GM15510 (cell line): Measurements from ENCODE around the gene FAM3C.

Experiments used
- POLR2A ChIP-seq: IDR thresholded peaks from 3 replicates; pipeline ENCODE4 v1.6.1; 2011; ENCODE audit warnings: borderline replicate concordance; ENCODE audit not compliant: insufficient read length; ENCODE audit errors: extremely low read depth

Gene FAM3C

DNA sequence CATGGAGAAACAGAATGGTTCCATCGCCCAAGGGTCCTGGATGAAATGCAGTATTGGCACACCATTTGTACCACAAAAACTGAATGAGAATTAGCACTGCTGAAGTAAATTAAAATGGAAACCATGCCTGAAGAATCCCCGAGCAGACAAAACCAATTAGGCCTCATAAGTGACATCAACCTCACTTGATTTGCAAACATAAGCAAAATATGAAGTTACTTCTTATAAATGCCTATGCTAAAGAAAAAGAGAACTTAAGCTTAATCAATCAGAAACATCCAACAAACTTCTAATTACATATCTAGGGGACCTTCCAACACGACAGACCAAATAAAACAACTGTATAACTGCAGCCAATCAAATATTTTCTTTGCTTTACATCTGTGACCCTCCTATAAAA, 4.4 kb downstream of the FAM3C start:
- no peak for TF ChIP-seq POLR2A

DNA sequence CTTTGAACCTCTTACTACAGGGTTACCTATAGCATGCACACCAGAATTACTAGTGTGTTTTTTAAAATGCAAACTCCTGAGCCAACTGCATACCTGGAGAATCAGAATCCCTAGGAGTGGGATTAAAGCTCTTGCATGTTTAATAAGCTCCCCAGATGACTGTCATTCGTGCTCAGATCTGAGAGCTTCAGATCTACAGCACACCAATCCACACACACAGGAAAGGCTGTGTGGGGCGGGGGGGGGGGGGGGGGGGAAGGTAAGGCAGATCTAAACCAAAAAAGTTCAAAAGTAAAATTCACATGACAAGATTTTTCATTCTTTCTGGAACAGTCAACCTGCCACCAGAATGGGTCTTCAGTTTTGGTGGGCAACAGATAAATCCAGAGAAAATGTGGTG, 5.5 kb downstream of the FAM3C start:
- TF ChIP-seq POLR2A: no peak

DNA sequence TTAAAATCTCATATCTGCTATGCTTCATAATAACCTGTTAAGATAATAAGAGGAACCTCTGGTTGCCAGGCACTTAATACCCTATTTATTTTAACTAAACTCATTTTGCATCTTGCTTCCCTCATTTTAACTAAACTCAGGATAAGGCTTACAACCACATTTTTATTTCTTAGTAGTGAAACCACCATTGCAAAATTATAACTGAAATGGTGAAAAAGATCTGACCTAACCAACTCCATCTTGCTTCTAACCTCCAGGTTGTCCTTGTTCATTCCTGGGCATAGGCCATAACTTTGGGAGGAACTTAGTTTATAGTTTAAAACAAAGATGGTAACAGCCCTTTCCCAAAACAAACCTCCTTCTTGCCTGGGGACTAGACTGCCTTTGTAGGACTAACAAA, 6.0 kb downstream of the FAM3C start:
- TF ChIP-seq POLR2A: no peak

DNA sequence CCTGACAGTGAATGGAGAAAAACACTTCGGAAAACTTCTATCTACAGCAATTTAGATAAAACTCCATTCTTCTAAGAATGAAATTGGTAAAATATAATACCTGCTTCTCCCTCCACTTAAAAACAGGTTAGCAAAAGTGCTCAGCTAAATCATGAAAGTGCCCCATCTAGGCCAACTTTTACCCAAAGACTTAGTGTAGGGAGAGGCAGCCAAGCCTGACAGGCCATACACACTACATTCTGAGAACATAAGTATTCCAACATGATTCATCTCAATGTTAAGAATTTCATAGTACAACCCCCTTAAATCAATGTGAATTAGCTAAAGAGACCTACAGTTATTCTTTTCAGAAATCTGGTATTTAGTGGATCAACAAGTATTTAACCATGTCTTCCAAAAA, 7.2 kb downstream of the FAM3C start:
- TF ChIP-seq POLR2A: no peak

GRCh38 chr7:121385800-121386179, 10.3 kb downstream of the FAM3C start:
- TF ChIP-seq POLR2A: no peak

GRCh38 chr7:121385056-121385799, 10.9 kb downstream of the FAM3C start:
- TF ChIP-seq POLR2A: no peak

- no peak for TF ChIP-seq POLR2A
Observed at GRCh38 chr7:121384265-121384664, 11.8 kb downstream of the FAM3C start.

DNA sequence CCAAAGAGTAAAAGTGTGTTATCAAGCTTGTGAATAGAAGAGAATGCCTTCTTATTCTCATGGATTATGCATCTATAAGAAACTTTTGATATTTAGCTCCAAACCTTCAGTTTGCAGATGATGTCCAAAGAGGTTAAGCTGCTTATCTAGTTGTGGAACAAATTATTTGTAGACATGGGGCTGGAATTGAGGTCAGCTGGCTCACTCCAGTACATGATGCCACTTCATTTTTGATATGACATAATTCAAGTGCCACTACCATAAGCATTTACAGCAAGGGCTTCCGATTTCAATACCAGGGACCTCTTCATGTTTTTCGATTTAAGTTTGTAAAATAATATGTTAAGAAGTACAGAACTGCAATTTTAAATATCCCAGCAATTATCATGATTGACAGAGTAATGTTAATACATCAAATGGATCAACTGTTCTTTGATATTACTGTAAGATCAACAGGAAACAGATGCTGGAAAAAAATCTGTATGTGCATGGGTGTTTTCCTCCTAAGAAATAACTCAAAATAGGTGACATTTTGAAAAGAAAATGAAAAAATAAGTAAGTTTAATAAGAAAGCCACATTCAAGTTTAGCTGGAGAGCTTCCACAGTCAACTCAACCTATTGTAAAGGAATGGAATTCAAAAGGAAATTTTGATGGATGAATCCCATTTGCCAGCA, 12.7 kb downstream of the FAM3C start:
- TF ChIP-seq POLR2A: no peak

- TF ChIP-seq POLR2A: no peak
Observed at GRCh38 chr7:121382473-121382872, 13.6 kb downstream of the FAM3C start.

- TF ChIP-seq POLR2A: no peak
Observed at GRCh38 chr7:121379930-121380329, 16.2 kb downstream of the FAM3C start.

GRCh38 chr7:121376979-121377378, 19.1 kb downstream of the FAM3C start:
- TF ChIP-seq POLR2A: no peak

- TF ChIP-seq POLR2A: no peak
Observed at GRCh38 chr7:121373177-121373576, 22.9 kb downstream of the FAM3C start.

- TF ChIP-seq POLR2A: no peak
Observed at GRCh38 chr7:121372376-121373010, 23.6 kb downstream of the FAM3C start.

GRCh38 chr7:121371883-121372282, 24.2 kb downstream of the FAM3C start:
- no peak for TF ChIP-seq POLR2A

DNA sequence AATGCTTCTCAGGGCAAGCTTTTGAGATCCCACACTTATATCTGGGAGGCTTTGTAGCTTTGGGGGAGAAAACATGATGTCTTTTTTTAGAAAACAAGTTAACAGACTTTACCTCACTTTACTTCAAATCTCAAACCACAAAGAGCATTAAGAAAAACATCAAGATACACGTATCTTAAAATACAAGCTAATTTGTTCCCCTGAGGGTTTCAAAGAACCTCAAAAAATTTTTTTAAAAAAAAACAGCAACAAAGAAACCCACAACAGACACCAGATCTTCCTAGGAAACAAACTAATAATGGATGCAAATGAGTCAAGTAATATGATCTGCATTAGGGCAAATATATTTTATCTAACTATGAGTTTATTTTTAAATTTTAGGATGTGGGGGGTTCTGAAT, 24.7 kb downstream of the FAM3C start:
- no peak for TF ChIP-seq POLR2A

- no peak for TF ChIP-seq POLR2A
Observed at GRCh38 chr7:121369462-121369861, 26.6 kb downstream of the FAM3C start.
